GM12874 (cell line): Measurements from ENCODE around the gene KCNK1.

Source experiments
- TF ChIP-seq, protein P1 (sequence below): IDR thresholded peaks from 2 replicates; pipeline ENCODE4 v1.5.1; 2011; ENCODE audit warnings: low read depth, mild to moderate bottlenecking, control low read depth, low read length, moderate library complexity; ENCODE audit not compliant: insufficient read depth

Gene KCNK1

DNA sequence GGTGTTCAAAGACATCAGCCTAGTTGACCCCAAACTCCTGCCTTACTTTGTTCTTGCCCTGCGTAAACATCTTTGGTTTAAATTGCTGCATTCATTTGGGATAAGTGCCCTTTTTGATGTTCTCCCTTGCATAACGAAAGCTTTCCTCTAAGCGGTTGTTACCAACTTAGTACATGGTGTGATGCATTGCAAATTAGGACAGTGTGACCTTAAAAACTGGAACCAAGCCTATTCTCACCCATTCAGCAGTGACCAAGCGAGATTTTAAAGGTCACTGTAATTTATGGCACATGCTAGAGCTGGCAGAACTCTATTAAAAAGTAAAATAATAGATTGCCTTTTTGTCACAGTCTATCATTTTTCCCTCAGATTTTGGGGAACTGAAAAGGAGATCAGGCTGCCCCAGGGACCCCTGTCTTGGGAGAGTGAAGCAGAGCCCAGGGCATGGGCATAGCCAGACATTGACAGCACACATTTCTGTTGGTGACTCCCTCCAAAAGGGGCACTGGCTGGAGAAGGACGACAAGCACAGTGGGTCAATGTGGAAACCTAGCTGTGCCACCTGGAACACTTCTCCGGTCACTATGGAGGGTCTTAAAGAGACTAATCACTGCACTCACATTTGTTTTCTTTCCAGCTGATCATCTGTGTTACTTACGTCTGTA lies 63.9 kb downstream of the KCNK1 start:
- TF ChIP-seq, protein P1, sequence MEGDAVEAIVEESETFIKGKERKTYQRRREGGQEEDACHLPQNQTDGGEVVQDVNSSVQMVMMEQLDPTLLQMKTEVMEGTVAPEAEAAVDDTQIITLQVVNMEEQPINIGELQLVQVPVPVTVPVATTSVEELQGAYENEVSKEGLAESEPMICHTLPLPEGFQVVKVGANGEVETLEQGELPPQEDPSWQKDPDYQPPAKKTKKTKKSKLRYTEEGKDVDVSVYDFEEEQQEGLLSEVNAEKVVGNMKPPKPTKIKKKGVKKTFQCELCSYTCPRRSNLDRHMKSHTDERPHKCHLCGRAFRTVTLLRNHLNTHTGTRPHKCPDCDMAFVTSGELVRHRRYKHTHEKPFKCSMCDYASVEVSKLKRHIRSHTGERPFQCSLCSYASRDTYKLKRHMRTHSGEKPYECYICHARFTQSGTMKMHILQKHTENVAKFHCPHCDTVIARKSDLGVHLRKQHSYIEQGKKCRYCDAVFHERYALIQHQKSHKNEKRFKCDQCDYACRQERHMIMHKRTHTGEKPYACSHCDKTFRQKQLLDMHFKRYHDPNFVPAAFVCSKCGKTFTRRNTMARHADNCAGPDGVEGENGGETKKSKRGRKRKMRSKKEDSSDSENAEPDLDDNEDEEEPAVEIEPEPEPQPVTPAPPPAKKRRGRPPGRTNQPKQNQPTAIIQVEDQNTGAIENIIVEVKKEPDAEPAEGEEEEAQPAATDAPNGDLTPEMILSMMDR = no peak

DNA sequence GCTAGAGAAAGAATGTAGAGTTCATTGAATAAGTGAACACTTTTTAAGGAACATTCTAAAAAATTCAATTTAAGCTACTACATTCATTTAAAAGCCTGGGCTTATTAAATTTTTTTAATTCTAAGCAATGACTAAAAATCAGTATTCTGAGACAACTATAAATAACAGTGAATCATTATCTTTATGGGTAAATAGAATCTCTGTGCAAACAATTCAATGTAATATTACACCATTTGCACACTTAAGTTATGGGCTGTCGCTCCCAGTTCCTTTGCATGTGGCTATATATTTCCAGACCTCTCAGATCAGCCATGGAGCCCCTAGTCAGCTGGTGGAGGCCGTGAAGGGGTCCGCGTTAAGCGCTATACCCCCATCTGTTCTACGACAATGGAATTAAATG lies 65.1 kb downstream of the KCNK1 start:
- TF ChIP-seq, protein P1 = no peak

DNA sequence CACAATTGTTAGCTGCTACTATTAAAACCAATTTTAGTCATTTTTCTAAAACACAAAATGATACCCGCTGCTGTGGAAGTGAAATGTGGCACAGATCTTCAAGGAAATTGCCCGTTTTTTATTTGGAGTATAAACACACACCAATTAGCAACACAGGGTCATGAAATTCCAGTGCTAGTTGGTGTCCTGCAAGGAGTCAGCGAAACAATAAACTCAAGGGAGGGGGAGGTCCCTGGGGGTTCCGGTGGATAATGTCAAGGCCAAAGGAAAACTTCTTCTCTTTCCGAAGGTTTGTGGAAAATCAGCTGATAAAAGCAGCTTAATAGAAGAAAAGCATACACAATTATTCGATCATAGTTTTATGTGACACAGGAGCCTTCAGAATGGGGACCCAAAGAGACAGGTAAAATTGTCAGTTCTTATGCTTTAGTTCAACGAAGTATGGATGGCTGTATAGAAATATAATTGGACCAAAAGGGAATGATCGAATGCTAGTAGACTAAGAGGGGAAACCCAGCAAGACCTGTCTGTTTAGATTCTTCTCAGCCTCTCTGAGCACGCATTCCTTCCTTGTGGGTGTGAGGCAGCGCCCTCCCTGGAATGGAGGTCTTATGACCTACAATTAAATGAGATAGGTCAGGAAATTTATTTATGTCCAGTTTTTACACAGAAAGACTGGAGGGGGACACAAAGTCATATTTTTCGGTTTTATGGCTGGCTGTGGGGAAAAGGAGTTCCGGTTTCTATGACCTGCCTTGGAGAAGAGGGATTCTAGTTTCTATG lies 65.9 kb downstream of the KCNK1 start:
- TF ChIP-seq, protein P1 = no peak

DNA sequence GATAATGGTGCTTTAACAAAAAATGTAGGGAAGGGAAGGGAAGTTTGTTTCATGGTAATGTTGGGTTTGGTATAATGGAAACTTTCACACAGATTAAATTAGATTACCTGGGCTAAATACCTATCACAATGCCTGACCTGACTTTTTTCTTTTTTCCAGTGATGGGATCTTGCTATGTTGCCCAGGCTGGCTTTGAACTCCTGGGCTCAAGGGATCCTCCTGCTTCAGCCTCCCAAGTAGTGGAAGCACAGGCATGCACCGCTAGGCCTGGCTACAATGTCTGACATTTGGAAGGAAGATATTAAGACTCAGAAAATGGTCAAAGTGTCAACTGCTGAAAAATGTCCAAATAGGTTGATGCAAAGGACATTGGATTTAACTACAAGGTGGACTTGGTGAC lies 67.4 kb downstream of the KCNK1 start:
- TF ChIP-seq, protein P1 = no peak

DNA sequence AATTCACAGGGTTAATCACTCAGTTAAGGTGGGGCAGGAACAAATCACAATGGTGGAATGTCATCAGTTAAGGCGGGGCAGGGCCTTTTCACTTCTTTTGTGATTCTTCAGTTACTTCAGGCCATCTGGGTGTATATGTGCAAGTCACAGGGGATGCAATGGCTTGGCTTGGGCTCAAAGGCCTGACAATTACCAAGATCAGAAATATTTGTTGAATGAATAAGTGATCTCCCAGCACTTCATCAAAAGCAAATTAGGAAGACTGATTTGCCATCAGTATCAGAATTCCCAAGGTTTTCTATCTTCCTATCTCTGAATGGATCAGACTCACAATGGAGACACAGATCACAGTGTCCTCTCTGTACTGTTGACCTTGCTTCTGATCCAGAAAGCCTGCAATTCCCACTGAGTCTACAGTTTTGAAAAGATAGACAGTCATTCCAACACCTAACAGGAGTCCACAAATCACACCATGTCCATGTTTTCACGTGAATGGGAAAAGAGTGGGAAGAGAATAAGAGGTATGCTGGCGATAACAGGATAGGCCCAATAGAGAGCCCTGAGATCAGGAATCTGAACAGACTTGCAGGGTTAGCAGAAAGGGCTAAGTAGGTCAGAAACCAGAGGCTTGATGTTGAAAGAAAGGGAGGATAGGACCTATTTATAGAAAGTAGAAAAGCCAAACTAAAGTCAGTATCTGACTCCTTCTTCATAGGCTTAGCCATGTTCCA lies 75.3 kb downstream of the KCNK1 start:
- TF ChIP-seq, protein P1 = no peak

DNA sequence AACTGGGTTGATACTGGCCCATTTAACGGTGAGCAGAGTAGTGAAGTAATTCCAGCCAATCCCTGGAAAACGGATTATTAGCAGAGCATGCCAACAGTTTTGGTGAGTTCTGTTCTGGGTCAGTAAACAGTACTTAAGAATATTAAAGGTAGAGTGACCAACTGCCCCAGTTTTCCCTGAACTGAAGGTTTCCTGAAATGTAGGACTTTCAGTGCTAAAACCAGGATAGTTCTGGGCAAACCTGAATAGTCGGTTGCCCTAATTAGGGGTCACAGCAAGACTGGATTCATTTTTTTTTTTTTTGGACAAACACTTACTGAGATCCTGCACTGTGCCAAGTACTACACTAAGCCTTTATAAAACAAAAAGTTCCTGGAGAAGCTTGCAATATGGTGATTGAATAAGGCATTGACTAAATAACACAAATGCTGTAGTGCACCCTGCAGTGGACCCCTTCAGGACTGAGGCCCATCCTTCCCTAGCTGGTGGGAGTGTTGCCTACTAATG lies 75.9 kb downstream of the KCNK1 start:
- TF ChIP-seq, protein P1 = no peak

DNA sequence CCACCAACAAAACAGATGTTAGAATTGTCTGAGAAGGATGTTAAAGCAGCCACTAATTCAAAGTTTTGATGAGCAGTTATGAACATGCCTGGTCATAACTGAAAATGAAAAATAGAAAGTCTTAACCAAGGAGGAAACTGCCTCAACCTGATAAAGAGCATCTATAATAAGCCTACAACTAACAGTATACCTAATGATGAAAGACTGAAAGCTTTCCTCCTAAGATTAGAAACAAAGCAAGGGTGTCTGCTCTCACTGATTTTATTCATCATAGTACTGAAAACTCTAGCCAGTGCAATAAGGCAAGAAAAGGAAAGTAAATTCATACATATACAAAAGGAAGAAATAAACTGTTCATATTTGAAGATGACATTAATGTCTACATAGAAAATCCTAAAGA lies 82.0 kb downstream of the KCNK1 start:
- TF ChIP-seq, protein P1 = no peak
